SHP77 treated with DMSO at 0.1 percent for 48 hours (cell line): ENCODE results near the gene SWAP70.
"Not testable (repeated sequence)": the region's sequence is repeated elsewhere in the genome, so short reads cannot be mapped to it uniquely, and the experiment has no call there.

Source experiments
- DNase-seq: peaks from one replicate; lab custom pipeline; 2025; lab: John Stamatoyannopoulos, UW

SWAP70 gene

GRCh38 chr11:9722023-9722422, 58.1 kb downstream of the SWAP70 start:
- DNase-seq = no peak

- DNase-seq = no peak
Observed at GRCh38 chr11:9722893-9723292, 59.0 kb downstream of the SWAP70 start.

- no peak for DNase-seq
Observed at GRCh38 chr11:9726321-9727022, 62.6 kb downstream of the SWAP70 start.

- no peak for DNase-seq
Observed at GRCh38 chr11:9728058-9728457, 64.2 kb downstream of the SWAP70 start.

GRCh38 chr11:9731256-9731655, 67.4 kb downstream of the SWAP70 start:
- DNase-seq = no peak

- DNase-seq = no peak
Observed at GRCh38 chr11:9732453-9732852, 68.6 kb downstream of the SWAP70 start.

GRCh38 chr11:9733212-9733611, 69.3 kb downstream of the SWAP70 start:
- no peak for DNase-seq

- DNase-seq = no peak
Observed at GRCh38 chr11:9735236-9735635, 71.4 kb downstream of the SWAP70 start.

GRCh38 chr11:9735919-9736318, 72.0 kb downstream of the SWAP70 start:
- no peak for DNase-seq

- no peak for DNase-seq
Observed at GRCh38 chr11:9736365-9736764, 72.5 kb downstream of the SWAP70 start.

GRCh38 chr11:9738116-9738515, 74.2 kb downstream of the SWAP70 start:
- no peak for DNase-seq

GRCh38 chr11:9738707-9739106, 74.8 kb downstream of the SWAP70 start:
- DNase-seq = no peak

GRCh38 chr11:9739123-9739900, 75.4 kb downstream of the SWAP70 start:
- no peak for DNase-seq

- DNase-seq = no peak
Observed at GRCh38 chr11:9740202-9740883, 76.5 kb downstream of the SWAP70 start.

GRCh38 chr11:9741260-9741659, 77.4 kb downstream of the SWAP70 start:
- no peak for DNase-seq

GRCh38 chr11:9743512-9743911, 79.6 kb downstream of the SWAP70 start:
- not testable (repeated sequence) for DNase-seq

- DNase-seq = no peak
Observed at GRCh38 chr11:9745411-9746211, 81.7 kb downstream of the SWAP70 start.

GRCh38 chr11:9747229-9747628, 83.4 kb downstream of the SWAP70 start:
- DNase-seq = no peak

- DNase-seq = no peak
Observed at GRCh38 chr11:9747828-9748227, 84.0 kb downstream of the SWAP70 start.

GRCh38 chr11:9748361-9748970, 84.6 kb downstream of the SWAP70 start:
- DNase-seq = no peak

- DNase-seq = no peak
Observed at GRCh38 chr11:9750551-9750950, 86.7 kb downstream of the SWAP70 start.

GRCh38 chr11:9752091-9752490, 88.2 kb downstream of the SWAP70 start:
- no peak for DNase-seq
